ENCODE measurements around the gene TIFAB. TPM values are rescaled to one million over a fixed set of nuclear protein-coding genes. Genes with fewer than 3 reads are reported as not detected.

The TIFAB gene
- total RNA-seq, 1 donor from 2014 or later = not detected

DNA sequence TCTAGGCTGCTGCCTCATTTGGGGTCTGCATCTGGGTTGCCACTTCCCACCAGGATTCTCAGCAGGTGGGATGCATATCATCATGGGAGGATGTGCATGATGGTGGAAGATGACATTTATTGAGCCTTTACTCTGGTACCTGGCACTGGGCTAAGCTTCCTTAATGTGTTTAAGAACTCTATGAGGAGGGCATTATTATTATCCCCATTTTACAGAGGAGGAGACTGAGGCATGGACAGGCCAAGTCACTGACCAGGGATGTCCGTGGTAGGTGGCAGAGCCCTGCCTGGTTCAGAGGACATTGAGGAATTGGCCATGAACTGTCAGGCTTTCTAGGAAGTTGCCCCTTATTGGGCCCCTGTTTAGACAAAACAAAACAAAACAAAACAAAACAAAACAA lies 31.1 kb upstream of the TIFAB start:
- TF ChIP-seq, protein P1, sequence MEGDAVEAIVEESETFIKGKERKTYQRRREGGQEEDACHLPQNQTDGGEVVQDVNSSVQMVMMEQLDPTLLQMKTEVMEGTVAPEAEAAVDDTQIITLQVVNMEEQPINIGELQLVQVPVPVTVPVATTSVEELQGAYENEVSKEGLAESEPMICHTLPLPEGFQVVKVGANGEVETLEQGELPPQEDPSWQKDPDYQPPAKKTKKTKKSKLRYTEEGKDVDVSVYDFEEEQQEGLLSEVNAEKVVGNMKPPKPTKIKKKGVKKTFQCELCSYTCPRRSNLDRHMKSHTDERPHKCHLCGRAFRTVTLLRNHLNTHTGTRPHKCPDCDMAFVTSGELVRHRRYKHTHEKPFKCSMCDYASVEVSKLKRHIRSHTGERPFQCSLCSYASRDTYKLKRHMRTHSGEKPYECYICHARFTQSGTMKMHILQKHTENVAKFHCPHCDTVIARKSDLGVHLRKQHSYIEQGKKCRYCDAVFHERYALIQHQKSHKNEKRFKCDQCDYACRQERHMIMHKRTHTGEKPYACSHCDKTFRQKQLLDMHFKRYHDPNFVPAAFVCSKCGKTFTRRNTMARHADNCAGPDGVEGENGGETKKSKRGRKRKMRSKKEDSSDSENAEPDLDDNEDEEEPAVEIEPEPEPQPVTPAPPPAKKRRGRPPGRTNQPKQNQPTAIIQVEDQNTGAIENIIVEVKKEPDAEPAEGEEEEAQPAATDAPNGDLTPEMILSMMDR (IDR thresholded peaks at IDR 0.05; ENCODE audit: insufficient read depth, low read length, severe bottlenecking) = no peak
- FAIRE-seq (no peak), DNase-seq (ENCODE audit: low read depth) (no peak)
- H3K4me3 ChIP-seq (ENCODE audit: low read depth, low read length) = no peak overlapping the region
- no peaks in the 10 kb centered on the region for H3K36me3 ChIP-seq (ENCODE audit: control insufficient read depth, insufficient read depth, low read length)
- peaks cover 9% of the 10 kb centered on the region for H3K27me3 ChIP-seq (ENCODE audit: control insufficient read depth, insufficient read depth, low read length)

DNA sequence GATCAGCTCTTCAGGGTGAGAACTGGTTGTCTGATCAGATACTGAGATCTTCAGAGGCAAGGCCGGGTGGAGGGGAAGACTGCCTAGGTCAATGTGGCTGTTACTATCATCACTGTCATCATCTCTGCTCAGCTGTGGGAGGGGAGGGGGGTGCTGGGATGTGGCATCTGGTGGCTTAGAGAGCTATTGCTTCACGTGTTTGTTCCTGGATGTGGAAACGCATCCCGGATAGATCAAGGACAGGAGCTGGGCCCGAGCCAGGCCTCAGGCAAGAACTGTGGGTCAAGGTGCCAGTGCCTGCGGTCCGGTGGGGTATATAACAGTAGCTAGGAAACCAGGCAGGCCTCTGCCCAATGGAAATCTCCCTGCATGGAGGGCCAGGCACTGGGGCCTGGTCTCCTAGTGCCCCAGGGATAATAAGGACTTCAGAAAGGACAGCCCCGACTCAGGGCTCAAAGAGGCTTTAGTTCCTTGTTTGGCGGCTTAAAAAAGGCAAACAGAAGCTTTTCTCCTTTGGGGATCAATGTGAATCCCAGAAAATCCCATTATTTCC lies 30.3 kb upstream of the TIFAB start:
- no peak for FAIRE-seq

DNA sequence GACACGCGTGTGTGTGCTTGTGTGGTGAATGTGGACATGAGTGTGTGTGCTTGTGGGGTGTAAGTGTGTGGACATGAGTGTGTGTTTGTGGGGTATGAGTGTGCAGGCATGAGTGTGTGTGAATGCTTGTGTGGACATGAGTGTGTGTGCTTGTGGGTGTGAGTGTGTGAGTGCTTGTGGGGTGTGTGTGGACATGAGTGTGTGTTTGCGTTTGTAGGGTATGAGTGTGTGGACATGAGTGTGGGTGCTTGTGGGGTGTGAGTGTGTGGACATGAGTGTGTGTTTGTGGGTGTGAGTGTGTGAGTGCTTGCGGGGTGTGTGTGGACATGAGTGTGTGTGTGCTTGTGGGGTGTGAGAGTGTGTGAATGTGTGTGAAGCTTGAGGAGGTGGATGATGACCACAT lies 29.8 kb upstream of the TIFAB start:
- DNase-seq (ENCODE audit: low read depth) (no peak), FAIRE-seq (no peak)
- Histone ChIP-seq H3K27me3 (ENCODE audit: control insufficient read depth, insufficient read depth, low read length) (no peaks in the 10 kb centered on the region), H3K4me3 (ENCODE audit: low read depth, low read length) (no peak overlapping the region), H3K36me3 (ENCODE audit: control insufficient read depth, insufficient read depth, low read length) (no peaks in the 10 kb centered on the region)
- TF ChIP-seq, protein P1 (IDR thresholded peaks at IDR 0.05; ENCODE audit: insufficient read depth, low read length, severe bottlenecking) = no peak

More for the DNA sequence above, 30.3 kb upstream of the TIFAB start:
- H3K4me3 ChIP-seq (ENCODE audit: low read depth, low read length) = no peak overlapping the region
- peaks cover 2% of the 10 kb centered on the region for H3K27me3 ChIP-seq (ENCODE audit: control insufficient read depth, insufficient read depth, low read length)
- no peak for DNase-seq (ENCODE audit: low read depth)
- no peaks in the 10 kb centered on the region for H3K36me3 ChIP-seq (ENCODE audit: control insufficient read depth, insufficient read depth, low read length)
- TF ChIP-seq, protein P1 (IDR thresholded peaks at IDR 0.05; ENCODE audit: insufficient read depth, low read length, severe bottlenecking) = no peak

DNA sequence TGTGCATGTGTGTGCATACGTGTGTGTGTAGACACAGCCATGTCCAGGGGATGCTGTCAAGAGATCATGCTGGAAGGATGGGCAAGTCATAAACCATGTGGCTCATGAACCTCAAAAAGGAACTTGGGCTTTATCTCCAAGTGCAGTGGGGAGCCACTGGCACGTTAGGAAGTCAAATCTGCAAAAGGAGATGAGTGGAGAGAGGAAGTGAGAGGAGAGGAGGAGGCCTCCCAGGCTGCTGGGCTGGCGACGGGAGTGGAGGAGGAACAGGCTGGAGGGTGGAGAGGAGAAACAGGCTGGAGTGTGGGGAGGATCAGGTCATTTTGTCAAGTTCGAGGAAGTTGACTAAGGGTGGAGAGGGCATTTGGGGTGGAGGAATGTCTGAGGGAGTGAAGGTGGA lies 29.2 kb upstream of the TIFAB start:
- FAIRE-seq = no peak
- TF ChIP-seq, protein P1 (IDR thresholded peaks at IDR 0.05; ENCODE audit: insufficient read depth, low read length, severe bottlenecking) = no peak
- H3K36me3 ChIP-seq (ENCODE audit: control insufficient read depth, insufficient read depth, low read length) = no peaks in the 10 kb centered on the region
- no peak for DNase-seq (ENCODE audit: low read depth)
- H3K4me3 ChIP-seq (ENCODE audit: low read depth, low read length) = no peak overlapping the region
- H3K27me3 ChIP-seq (ENCODE audit: control insufficient read depth, insufficient read depth, low read length) = no peaks in the 10 kb centered on the region

DNA sequence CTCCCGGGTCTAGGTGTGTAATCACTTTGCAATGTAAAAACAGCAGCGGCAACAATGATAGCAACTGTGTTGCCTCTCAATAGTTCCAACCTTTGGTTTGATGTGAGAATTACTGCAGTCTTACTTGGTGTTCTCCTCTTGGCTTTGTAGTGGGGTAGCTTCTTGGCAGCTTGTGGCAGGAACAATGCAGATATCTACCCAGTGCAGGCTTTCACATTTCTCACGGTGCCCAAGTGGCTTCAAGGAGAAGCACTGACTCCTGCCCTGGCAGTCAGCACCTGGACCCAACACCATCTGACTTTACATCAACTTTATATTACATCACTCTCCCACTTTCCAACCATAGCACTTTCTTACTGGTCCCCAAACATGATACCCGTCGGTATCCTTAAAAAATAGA lies 28.4 kb upstream of the TIFAB start:
- Histone ChIP-seq H3K36me3 (ENCODE audit: control insufficient read depth, insufficient read depth, low read length) (no peaks in the 10 kb centered on the region), H3K4me3 (ENCODE audit: low read depth, low read length) (no peak overlapping the region), H3K27me3 (ENCODE audit: control insufficient read depth, insufficient read depth, low read length) (no peaks in the 10 kb centered on the region)
- FAIRE-seq (no peak), DNase-seq (ENCODE audit: low read depth) (no peak)
- TF ChIP-seq, protein P1 (IDR thresholded peaks at IDR 0.05; ENCODE audit: insufficient read depth, low read length, severe bottlenecking) = no peak

DNA sequence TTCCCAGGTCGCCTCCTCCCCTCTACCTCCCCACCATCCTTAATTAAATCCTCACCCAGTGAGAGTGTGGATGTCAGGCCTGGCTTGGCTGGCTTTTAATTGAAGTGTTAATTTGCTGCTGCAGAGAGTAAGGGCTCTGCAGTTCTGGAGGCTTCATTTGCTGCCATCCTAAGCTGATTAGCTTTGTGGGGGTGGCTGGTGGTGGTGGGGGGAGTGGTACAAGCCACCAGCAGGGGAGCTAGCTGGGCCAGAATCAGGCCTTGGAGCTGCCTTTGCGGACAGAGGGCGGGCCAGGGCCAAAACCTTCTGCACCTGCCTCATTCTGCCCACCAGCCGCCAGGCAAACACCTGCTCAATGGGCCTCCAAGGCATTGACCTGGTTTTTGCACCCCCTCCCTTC lies 26.8 kb upstream of the TIFAB start:
- Histone ChIP-seq H3K4me3 (ENCODE audit: low read depth, low read length) (no peak overlapping the region), H3K36me3 (ENCODE audit: control insufficient read depth, insufficient read depth, low read length) (no peaks in the 10 kb centered on the region), H3K27me3 (ENCODE audit: control insufficient read depth, insufficient read depth, low read length) (no peaks in the 10 kb centered on the region)
- TF ChIP-seq, protein P1 (IDR thresholded peaks at IDR 0.05; ENCODE audit: insufficient read depth, low read length, severe bottlenecking) = no peak
- FAIRE-seq = no peak
- DNase-seq (ENCODE audit: low read depth) = no peak
